OCI-LY3 (cell line): ENCODE measurements around the gene TPSG1.
"Not testable (repeated sequence)": the region's sequence is repeated elsewhere in the genome, so short reads cannot be mapped to it uniquely, and the experiment has no call there.

Source experiments
- EZH2phosphoT487 ChIP-seq: fragments of 200-600 bp; shearing (Covaris generic); IDR thresholded peaks from 2 replicates; pipeline ENCODE4 v1.6.1; 2018; ENCODE audit warnings: antibody characterized with exemption, mixed run types, low read depth
- TF ChIP-seq, protein P1 (sequence below): fragments of 200-600, 300-600 bp; sonication (generic); IDR thresholded peaks from 2 replicates; pipeline ENCODE4 v1.5.1; 2014; ENCODE audit warnings: antibody characterized with exemption, low read length, low read depth

DNA sequence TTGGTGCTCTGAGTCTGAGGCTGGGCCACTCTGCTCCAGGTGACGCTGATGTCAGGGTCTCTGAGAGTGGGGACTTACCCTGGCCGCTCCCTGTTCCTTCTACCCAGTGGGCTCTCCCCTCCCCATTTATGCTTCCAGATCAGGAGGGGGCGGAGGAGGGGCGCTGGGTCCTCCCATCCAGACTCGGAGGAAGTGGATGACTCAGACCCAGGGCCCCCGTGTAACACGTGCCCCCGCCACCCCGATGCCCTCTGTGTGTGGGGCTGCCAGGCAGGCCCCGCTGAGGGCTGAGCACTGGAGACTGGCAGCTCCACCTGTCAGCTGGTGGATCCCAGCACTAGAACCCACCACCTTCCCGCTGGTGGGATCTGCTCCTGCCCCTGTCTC, 5.0 kb upstream of the TPSG1 start, which contains the start of gene TPSB2:
- TF ChIP-seq, protein P1, sequence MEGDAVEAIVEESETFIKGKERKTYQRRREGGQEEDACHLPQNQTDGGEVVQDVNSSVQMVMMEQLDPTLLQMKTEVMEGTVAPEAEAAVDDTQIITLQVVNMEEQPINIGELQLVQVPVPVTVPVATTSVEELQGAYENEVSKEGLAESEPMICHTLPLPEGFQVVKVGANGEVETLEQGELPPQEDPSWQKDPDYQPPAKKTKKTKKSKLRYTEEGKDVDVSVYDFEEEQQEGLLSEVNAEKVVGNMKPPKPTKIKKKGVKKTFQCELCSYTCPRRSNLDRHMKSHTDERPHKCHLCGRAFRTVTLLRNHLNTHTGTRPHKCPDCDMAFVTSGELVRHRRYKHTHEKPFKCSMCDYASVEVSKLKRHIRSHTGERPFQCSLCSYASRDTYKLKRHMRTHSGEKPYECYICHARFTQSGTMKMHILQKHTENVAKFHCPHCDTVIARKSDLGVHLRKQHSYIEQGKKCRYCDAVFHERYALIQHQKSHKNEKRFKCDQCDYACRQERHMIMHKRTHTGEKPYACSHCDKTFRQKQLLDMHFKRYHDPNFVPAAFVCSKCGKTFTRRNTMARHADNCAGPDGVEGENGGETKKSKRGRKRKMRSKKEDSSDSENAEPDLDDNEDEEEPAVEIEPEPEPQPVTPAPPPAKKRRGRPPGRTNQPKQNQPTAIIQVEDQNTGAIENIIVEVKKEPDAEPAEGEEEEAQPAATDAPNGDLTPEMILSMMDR = not testable (repeated sequence)
- not testable (repeated sequence) for TF ChIP-seq EZH2phosphoT487
